Measurements from ENCODE around the gene DMBX1. TPM values are rescaled to one million over a fixed set of nuclear protein-coding genes. Genes with fewer than 3 reads are reported as not detected.
A peak's percentile ranks its signal among the peaks of the same experiment; 100 is the strongest.

DMBX1 gene
- total RNA-seq = not detected
- under 1 TPM in 2 of 8 donors, not detected in 6; 0.06 to 0.12 TPM for polyA plus RNA-seq (ENCODE audit: insufficient read depth in 1 of 8, insufficient read length in 8 of 8, low replicate concordance in 1 of 8)
- long read RNA-seq, donor 1 = 0 reads
- long read RNA-seq, donor 2 = 0 reads
- long read RNA-seq, donor 3 = 0 reads
- long read RNA-seq, donor 4 = 0 reads
- long read RNA-seq, donor 5 = 0 reads
- long read RNA-seq, donor 6 = 0 reads
- long read RNA-seq, donor 7 = 0 reads
- long read RNA-seq, donor 8 = 0 reads
- long read RNA-seq, donor 9 = 0 reads
- long read RNA-seq, donor 10 = 0 reads
- long read RNA-seq, donor 11 = 0 reads

- Histone ChIP-seq H3K36me3 (ENCODE audit: control insufficient read depth, insufficient read depth, low read length) (no peaks in the 10 kb centered on the region), H3K4me3 (ENCODE audit: low read length) (no peak within 1 kb of the TSS), H3K27me3 (ENCODE audit: control insufficient read depth, insufficient read depth, low read length) (peaks cover 100% of the 10 kb centered on the region), H3K9me3 (replicated peaks; ENCODE audit: control insufficient read depth, low read depth, low read length) (no peaks in the 10 kb centered on the region), H3K4me1 (ENCODE audit: control insufficient read depth, insufficient read depth, low read length) (peaks cover 18% of the 10 kb centered on the region), H3K27ac (ENCODE audit: low read length) (no peak within 1 kb of the TSS)
- WGBS (ENCODE audit: insufficient coverage) = under 1% methylated on average over 69 of the region's 74 CpGs
- DNase-seq = peak; percentile 13
Measured at GRCh38 chr1:46489638-46490405, at the start of gene DMBX1. Gene DMBX1 (plus strand): TSS chr1:46489836. CDS start chr1:46507011, 17,175 bp downstream.

GRCh38 chr1:46440478-46440877 lies 49.2 kb upstream of the DMBX1 start:
- Histone ChIP-seq H3K4me1 (ENCODE audit: control insufficient read depth, insufficient read depth, low read length) (peaks cover 7% of the 10 kb centered on the region), H3K36me3 (ENCODE audit: control insufficient read depth, insufficient read depth, low read length) (no peaks in the 10 kb centered on the region), H3K27me3 (ENCODE audit: control insufficient read depth, insufficient read depth, low read length) (peaks cover 27% of the 10 kb centered on the region), H3K4me3 (ENCODE audit: low read length) (no peak overlapping the region), H3K9me3 (replicated peaks; ENCODE audit: control insufficient read depth, low read depth, low read length) (no peaks in the 10 kb centered on the region), H3K27ac (ENCODE audit: low read length) (no peak overlapping the region)
- no peak for DNase-seq
- WGBS (ENCODE audit: insufficient coverage) = 89% methylated on average over 2 of the region's 2 CpGs

- Histone ChIP-seq H3K4me1 (ENCODE audit: control insufficient read depth, insufficient read depth, low read length) (peaks cover 11% of the 10 kb centered on the region), H3K27ac (ENCODE audit: low read length) (no peak overlapping the region), H3K27me3 (ENCODE audit: control insufficient read depth, insufficient read depth, low read length) (peaks cover 41% of the 10 kb centered on the region), H3K36me3 (ENCODE audit: control insufficient read depth, insufficient read depth, low read length) (no peaks in the 10 kb centered on the region), H3K4me3 (ENCODE audit: low read length) (peak overlapping the region; percentile 12), H3K9me3 (replicated peaks; ENCODE audit: control insufficient read depth, low read depth, low read length) (no peaks in the 10 kb centered on the region)
- DNase-seq = peak; percentile 64
- WGBS (ENCODE audit: insufficient coverage) = 5% methylated on average over 16 of the region's 25 CpGs
Measured at GRCh38 chr1:46442317-46443161, 47.1 kb upstream of the DMBX1 start.

GRCh38 chr1:46444466-46444865 lies 45.2 kb upstream of the DMBX1 start:
- Histone ChIP-seq H3K27ac (ENCODE audit: low read length) (no peak overlapping the region), H3K4me3 (ENCODE audit: low read length) (no peak overlapping the region), H3K4me1 (ENCODE audit: control insufficient read depth, insufficient read depth, low read length) (peaks cover 21% of the 10 kb centered on the region), H3K27me3 (ENCODE audit: control insufficient read depth, insufficient read depth, low read length) (peaks cover 60% of the 10 kb centered on the region), H3K9me3 (replicated peaks; ENCODE audit: control insufficient read depth, low read depth, low read length) (no peaks in the 10 kb centered on the region), H3K36me3 (ENCODE audit: control insufficient read depth, insufficient read depth, low read length) (no peaks in the 10 kb centered on the region)
- DNase-seq = no peak
- 100% methylated on average over 1 of the region's 3 CpGs for WGBS (ENCODE audit: insufficient coverage)

- no peak for DNase-seq
- peaks cover 72% of the 10 kb centered on the region for H3K27me3 ChIP-seq (ENCODE audit: control insufficient read depth, insufficient read depth, low read length)
Measured at GRCh38 chr1:46445773-46446256, 43.8 kb upstream of the DMBX1 start.

GRCh38 chr1:46446646-46447498 lies 42.8 kb upstream of the DMBX1 start:
- Histone ChIP-seq H3K27ac (ENCODE audit: low read length) (no peak overlapping the region), H3K9me3 (replicated peaks; ENCODE audit: control insufficient read depth, low read depth, low read length) (no peaks in the 10 kb centered on the region), H3K36me3 (ENCODE audit: control insufficient read depth, insufficient read depth, low read length) (no peaks in the 10 kb centered on the region), H3K4me3 (ENCODE audit: low read length) (no peak overlapping the region), H3K27me3 (ENCODE audit: control insufficient read depth, insufficient read depth, low read length) (peaks cover 80% of the 10 kb centered on the region), H3K4me1 (ENCODE audit: control insufficient read depth, insufficient read depth, low read length) (peaks cover 21% of the 10 kb centered on the region)
- 8% methylated on average over 7 of the region's 15 CpGs for WGBS (ENCODE audit: insufficient coverage)
- peak; percentile 72 for DNase-seq

More at GRCh38 chr1:46445773-46446256, 43.8 kb upstream of the DMBX1 start:
- 57% methylated on average over 3 of the region's 3 CpGs for WGBS (ENCODE audit: insufficient coverage)
- no peak overlapping the region for H3K27ac ChIP-seq (ENCODE audit: low read length)
- peaks cover 21% of the 10 kb centered on the region for H3K4me1 ChIP-seq (ENCODE audit: control insufficient read depth, insufficient read depth, low read length)
- no peaks in the 10 kb centered on the region for H3K9me3 ChIP-seq (replicated peaks; ENCODE audit: control insufficient read depth, low read depth, low read length)
- H3K36me3 ChIP-seq (ENCODE audit: control insufficient read depth, insufficient read depth, low read length) = no peaks in the 10 kb centered on the region
- H3K4me3 ChIP-seq (ENCODE audit: low read length) = no peak overlapping the region

GRCh38 chr1:46447499-46448108 lies 42.0 kb upstream of the DMBX1 start:
- Histone ChIP-seq H3K4me1 (ENCODE audit: control insufficient read depth, insufficient read depth, low read length) (peaks cover 18% of the 10 kb centered on the region), H3K27ac (ENCODE audit: low read length) (no peak overlapping the region), H3K27me3 (ENCODE audit: control insufficient read depth, insufficient read depth, low read length) (peaks cover 82% of the 10 kb centered on the region), H3K4me3 (ENCODE audit: low read length) (no peak overlapping the region), H3K36me3 (ENCODE audit: control insufficient read depth, insufficient read depth, low read length) (no peaks in the 10 kb centered on the region), H3K9me3 (replicated peaks; ENCODE audit: control insufficient read depth, low read depth, low read length) (no peaks in the 10 kb centered on the region)
- 13% methylated on average over 13 of the region's 14 CpGs for WGBS (ENCODE audit: insufficient coverage)
- DNase-seq = no peak

GRCh38 chr1:46448109-46448911 lies 41.3 kb upstream of the DMBX1 start:
- WGBS (ENCODE audit: insufficient coverage) = 1% methylated on average over 74 of the region's 76 CpGs
- DNase-seq = peak; percentile 15
- Histone ChIP-seq H3K4me3 (ENCODE audit: low read length) (peak overlapping the region; percentile 26), H3K36me3 (ENCODE audit: control insufficient read depth, insufficient read depth, low read length) (no peaks in the 10 kb centered on the region), H3K4me1 (ENCODE audit: control insufficient read depth, insufficient read depth, low read length) (peaks cover 14% of the 10 kb centered on the region), H3K9me3 (replicated peaks; ENCODE audit: control insufficient read depth, low read depth, low read length) (no peaks in the 10 kb centered on the region), H3K27me3 (ENCODE audit: control insufficient read depth, insufficient read depth, low read length) (peaks cover 84% of the 10 kb centered on the region), H3K27ac (ENCODE audit: low read length) (no peak overlapping the region)
